HepG2 (cell line): ENCODE results near the gene BTAF1. TPM values are rescaled to one million over a fixed set of nuclear protein-coding genes. Genes with fewer than 3 reads are reported as not detected.
A peak's percentile ranks its signal among the peaks of the same experiment; 100 is the strongest.

Experiments used
- GATAD2A ChIP-seq: IDR thresholded peaks from 2 replicates; pipeline ENCODE4 v1.6.1; 2016
- KDM4B ChIP-seq: sonication (generic); formaldehyde crosslinking; IDR thresholded peaks from 2 replicates; pipeline ENCODE4 v1.4.0; 2020; ENCODE audit warnings: missing genetic modification reagents
- KDM5B ChIP-seq: sonication (generic); formaldehyde crosslinking; IDR thresholded peaks from 2 replicates; pipeline ENCODE4 v1.4.0; 2020; ENCODE audit warnings: missing genetic modification reagents, mild to moderate bottlenecking, borderline replicate concordance
- MED8 ChIP-seq: sonication (generic); formaldehyde crosslinking; IDR thresholded peaks from 2 replicates; pipeline ENCODE4 v1.8.1; 2023; ENCODE audit warnings: mild to moderate bottlenecking, missing genetic modification reagents; ENCODE audit not compliant: insufficient replicate concordance
- PHF21A ChIP-seq: sonication (generic); formaldehyde crosslinking; IDR thresholded peaks from 2 replicates; pipeline ENCODE4 v1.5.0; 2020; ENCODE audit warnings: mild to moderate bottlenecking, missing genetic modification reagents
- SOX6 ChIP-seq, 2 experiments: fragments of 450-650 bp in 1 of 2; sonication (generic) in 1 of 2; formaldehyde crosslinking in 1 of 2; IDR thresholded peaks; 2 replicates each; pipeline versions ENCODE4 v1.4.0 to v1.6.1; 2017 to 2020; ENCODE audit warnings: antibody characterized with exemption in 1 of 2, mild to moderate bottlenecking in 1 of 2, missing genetic modification reagents in 1 of 2
- TP53 ChIP-seq: sonication (generic); formaldehyde crosslinking; conservative IDR thresholded peaks from 2 replicates; pipeline ENCODE4 v1.4.0; 2020; ENCODE audit warnings: missing genetic modification reagents
- ZBTB7B ChIP-seq: sonication (generic); formaldehyde crosslinking; IDR thresholded peaks from 2 replicates; pipeline ENCODE4 v1.4.0; 2020; ENCODE audit warnings: missing genetic modification reagents
- ZNF816 ChIP-seq: sonication (generic); formaldehyde crosslinking; IDR thresholded peaks from 2 replicates; pipeline ENCODE4 v1.8.0; 2022; ENCODE audit warnings: missing genetic modification reagents, mild to moderate bottlenecking, borderline replicate concordance
- polyA plus RNA-seq, 8 experiments: library from polyadenylated mRNA; depleted of rRNA in 3 of 8; stranded (reverse) in 7 of 8; unstranded in 1 of 8; fragments of >200 nt; fragmentation: Illumina TruSeq in 4 of 8; extraction: Trizol in 4 of 8; gene quantifications; 2 replicates each; pipeline versions ENCODE4 v1.2.1 to v1.2.3, GENCODE V29; 2011 to 2016; ENCODE audit warnings: low read depth in 4 of 8, missing spikeins in 1 of 8, mixed read lengths in 1 of 8; ENCODE audit not compliant: insufficient read depth in 1 of 8
- total RNA-seq, 5 experiments: library from RNA; depleted of rRNA; stranded (reverse); fragments of >200 nt; fragmentation: Illumina TruSeq; extraction: Trizol; gene quantifications; 2 replicates each; pipeline ENCODE4 v1.2.3, GENCODE V29; 2016; ENCODE audit warnings: low read depth in 1 of 5
- TF ChIP-seq, protein P1 (sequence below): sonication (generic); formaldehyde crosslinking; IDR thresholded peaks from 2 replicates; pipeline ENCODE4 v1.8.0; 2022; ENCODE audit warnings: mild to moderate bottlenecking, missing genetic modification reagents, moderate library complexity
- TF ChIP-seq, protein P2 (sequence below): IDR thresholded peaks from 2 replicates; pipeline ENCODE4 v1.6.1; 2016; ENCODE audit warnings: mild to moderate bottlenecking
- TF ChIP-seq, protein P3 (sequence below), 2 experiments: fragments of 450-650 bp in 1 of 2; sonication (generic) in 1 of 2; formaldehyde crosslinking in 1 of 2; IDR thresholded peaks; 2 replicates each; pipeline versions ENCODE4 v1.6.1 to v1.8.0; 2016 to 2022; ENCODE audit warnings: antibody characterized with exemption in 1 of 2, mild to moderate bottlenecking in 1 of 2, missing genetic modification reagents in 1 of 2

BTAF1 gene
- total and polyA plus RNA-seq, 2 of the 13 experiments (the other 11 are each of a cell fraction or from before 2014, with no cell fraction given): 38.6 to 54.1 TPM

DNA sequence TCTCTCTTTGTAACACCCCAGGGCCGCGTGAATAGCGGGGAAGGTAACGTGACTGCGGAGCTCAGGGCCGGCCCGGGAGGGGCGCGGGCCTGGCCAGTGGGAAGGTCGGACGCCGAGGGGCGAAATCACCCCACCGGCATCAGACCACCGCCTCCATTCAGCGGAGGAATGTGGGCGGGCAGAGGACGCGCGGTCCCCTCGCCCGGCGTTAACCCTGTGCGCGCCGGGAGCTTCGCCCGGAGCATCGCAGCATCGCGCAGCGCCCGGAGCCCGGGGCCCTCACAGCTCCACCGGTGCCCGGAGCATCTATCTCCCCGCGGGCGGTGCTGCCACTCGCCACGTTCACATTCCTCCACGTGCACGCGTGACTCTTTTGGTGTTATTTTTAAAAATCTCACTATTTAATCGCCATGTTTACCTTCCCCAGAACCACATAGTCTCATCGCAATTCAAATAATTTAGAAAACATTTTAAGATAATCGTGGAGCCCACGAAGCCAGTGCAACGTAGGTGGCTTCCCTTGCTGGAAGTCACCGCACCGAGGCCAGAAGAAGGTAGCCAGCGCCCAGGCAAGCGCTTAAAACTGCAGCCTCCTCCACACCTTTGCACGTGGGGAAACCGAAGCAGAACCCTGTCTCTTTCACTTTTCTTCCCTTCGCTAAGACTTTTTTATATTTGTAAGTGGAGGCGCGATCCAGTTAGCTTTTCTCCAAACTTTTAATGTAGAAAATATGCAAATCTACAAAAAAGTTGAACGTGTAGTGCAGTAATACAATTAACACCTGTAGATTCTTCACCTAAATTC lies 36.1 kb upstream of the BTAF1 start (continued):
- TF ChIP-seq TP53 (no peak), MED8 (CRISPR knock-in tag) (peak; percentile 49), KDM4B (no peak), ZNF816 (CRISPR knock-in tag) (no peak; the same call in 1 of the 2 replicates), PHF21A (no peak), KDM5B (CRISPR knock-in tag) (peak; percentile 81; the same call in 1 of the 2 replicates), SOX6 (IDR thresholded peaks at IDR 0.05) (no peak), SOX6 (CRISPR knock-in tag; IDR thresholded peaks at IDR 0.05) (peak; percentile 79), ZBTB7B (CRISPR knock-in tag) (peak; percentile 62; the same call in 1 of the 2 replicates), GATAD2A (peak; percentile 63)
- TF ChIP-seq, protein P1, sequence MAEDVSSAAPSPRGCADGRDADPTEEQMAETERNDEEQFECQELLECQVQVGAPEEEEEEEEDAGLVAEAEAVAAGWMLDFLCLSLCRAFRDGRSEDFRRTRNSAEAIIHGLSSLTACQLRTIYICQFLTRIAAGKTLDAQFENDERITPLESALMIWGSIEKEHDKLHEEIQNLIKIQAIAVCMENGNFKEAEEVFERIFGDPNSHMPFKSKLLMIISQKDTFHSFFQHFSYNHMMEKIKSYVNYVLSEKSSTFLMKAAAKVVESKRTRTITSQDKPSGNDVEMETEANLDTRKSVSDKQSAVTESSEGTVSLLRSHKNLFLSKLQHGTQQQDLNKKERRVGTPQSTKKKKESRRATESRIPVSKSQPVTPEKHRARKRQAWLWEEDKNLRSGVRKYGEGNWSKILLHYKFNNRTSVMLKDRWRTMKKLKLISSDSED (CRISPR knock-in tag): no peak
- TF ChIP-seq, protein P2, sequence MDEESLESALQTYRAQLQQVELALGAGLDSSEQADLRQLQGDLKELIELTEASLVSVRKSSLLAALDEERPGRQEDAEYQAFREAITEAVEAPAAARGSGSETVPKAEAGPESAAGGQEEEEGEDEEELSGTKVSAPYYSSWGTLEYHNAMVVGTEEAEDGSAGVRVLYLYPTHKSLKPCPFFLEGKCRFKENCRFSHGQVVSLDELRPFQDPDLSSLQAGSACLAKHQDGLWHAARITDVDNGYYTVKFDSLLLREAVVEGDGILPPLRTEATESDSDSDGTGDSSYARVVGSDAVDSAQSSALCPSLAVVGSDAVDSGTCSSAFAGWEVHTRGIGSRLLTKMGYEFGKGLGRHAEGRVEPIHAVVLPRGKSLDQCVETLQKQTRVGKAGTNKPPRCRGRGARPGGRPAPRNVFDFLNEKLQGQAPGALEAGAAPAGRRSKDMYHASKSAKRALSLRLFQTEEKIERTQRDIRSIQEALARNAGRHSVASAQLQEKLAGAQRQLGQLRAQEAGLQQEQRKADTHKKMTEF (CRISPR knock-in tag): peak; percentile 65; the same call in 1 of the 2 replicates
- TF ChIP-seq, protein P3, sequence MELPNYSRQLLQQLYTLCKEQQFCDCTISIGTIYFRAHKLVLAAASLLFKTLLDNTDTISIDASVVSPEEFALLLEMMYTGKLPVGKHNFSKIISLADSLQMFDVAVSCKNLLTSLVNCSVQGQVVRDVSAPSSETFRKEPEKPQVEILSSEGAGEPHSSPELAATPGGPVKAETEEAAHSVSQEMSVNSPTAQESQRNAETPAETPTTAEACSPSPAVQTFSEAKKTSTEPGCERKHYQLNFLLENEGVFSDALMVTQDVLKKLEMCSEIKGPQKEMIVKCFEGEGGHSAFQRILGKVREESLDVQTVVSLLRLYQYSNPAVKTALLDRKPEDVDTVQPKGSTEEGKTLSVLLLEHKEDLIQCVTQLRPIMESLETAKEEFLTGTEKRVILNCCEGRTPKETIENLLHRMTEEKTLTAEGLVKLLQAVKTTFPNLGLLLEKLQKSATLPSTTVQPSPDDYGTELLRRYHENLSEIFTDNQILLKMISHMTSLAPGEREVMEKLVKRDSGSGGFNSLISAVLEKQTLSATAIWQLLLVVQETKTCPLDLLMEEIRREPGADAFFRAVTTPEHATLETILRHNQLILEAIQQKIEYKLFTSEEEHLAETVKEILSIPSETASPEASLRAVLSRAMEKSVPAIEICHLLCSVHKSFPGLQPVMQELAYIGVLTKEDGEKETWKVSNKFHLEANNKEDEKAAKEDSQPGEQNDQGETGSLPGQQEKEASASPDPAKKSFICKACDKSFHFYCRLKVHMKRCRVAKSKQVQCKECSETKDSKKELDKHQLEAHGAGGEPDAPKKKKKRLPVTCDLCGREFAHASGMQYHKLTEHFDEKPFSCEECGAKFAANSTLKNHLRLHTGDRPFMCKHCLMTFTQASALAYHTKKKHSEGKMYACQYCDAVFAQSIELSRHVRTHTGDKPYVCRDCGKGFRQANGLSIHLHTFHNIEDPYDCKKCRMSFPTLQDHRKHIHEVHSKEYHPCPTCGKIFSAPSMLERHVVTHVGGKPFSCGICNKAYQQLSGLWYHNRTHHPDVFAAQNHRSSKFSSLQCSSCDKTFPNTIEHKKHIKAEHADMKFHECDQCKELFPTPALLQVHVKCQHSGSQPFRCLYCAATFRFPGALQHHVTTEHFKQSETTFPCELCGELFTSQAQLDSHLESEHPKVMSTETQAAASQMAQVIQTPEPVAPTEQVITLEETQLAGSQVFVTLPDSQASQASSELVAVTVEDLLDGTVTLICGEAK (IDR thresholded peaks at IDR 0.05): no peak
- TF ChIP-seq, protein P3 (CRISPR knock-in tag; IDR thresholded peaks at IDR 0.05): peak; percentile 61
